ENCODE measurements around the gene LRCOL1. TPM values are rescaled to one million over a fixed set of nuclear protein-coding genes. Genes with fewer than 3 reads are reported as not detected.

The LRCOL1 gene
- total RNA-seq, 1 experiment from 2014 or later, result not detected

DNA sequence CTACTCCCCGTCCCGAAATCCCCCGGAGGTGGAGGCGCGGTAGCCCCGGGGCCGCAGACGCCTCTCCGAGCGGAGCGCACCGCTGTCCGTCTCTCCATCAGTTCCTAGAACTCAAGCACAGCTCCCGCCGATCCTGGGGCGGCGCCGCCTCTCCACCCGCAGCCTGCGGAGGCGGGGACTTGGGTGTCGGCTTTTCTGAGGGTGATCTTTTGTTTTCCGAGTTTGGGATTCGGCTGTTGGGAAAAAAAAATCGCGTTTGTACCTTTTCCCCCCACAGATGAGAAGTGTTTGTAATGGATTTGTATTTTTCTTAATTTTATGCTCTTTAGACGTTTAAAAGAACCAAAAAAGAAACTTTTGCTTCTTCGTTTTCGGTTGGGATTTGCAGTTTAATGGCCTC is 26.6 kb downstream of the LRCOL1 start:
- H3K4me1 ChIP-seq, result no peaks in the 10 kb centered on the region
- intact Hi-C loops (cut with micrococcal nuclease; ENCODE audit: unreplicated experiment), result no loop called here
- ChIA-PET POLR2A (no interaction called here), CTCF (no interaction called here)
- no peaks in the 10 kb centered on the region for H3K9me3 ChIP-seq
- BruUV-seq (replicated peaks), result TSS peak; percentile 50
- no peak overlapping the region for H3K27ac Mint-ChIP-seq (ENCODE audit: unreplicated experiment)
- peaks cover 30% of the 10 kb centered on the region for H3K36me3 Mint-ChIP-seq (ENCODE audit: insufficient read depth, unreplicated experiment)
- H3K27me3 Mint-ChIP-seq (ENCODE audit: insufficient read depth, unreplicated experiment), result no peaks in the 10 kb centered on the region
- no peaks in the 10 kb centered on the region for H3K4me1 Mint-ChIP-seq (ENCODE audit: low read depth, unreplicated experiment)
- no peak overlapping the region for H3K4me3 ChIP-seq (ENCODE audit: low read depth, low read length)
- H3K9me3 Mint-ChIP-seq (ENCODE audit: unreplicated experiment), result no peaks in the 10 kb centered on the region
- TF ChIP-seq, protein P1, sequence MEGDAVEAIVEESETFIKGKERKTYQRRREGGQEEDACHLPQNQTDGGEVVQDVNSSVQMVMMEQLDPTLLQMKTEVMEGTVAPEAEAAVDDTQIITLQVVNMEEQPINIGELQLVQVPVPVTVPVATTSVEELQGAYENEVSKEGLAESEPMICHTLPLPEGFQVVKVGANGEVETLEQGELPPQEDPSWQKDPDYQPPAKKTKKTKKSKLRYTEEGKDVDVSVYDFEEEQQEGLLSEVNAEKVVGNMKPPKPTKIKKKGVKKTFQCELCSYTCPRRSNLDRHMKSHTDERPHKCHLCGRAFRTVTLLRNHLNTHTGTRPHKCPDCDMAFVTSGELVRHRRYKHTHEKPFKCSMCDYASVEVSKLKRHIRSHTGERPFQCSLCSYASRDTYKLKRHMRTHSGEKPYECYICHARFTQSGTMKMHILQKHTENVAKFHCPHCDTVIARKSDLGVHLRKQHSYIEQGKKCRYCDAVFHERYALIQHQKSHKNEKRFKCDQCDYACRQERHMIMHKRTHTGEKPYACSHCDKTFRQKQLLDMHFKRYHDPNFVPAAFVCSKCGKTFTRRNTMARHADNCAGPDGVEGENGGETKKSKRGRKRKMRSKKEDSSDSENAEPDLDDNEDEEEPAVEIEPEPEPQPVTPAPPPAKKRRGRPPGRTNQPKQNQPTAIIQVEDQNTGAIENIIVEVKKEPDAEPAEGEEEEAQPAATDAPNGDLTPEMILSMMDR (IDR thresholded peaks at IDR 0.05; ENCODE audit: insufficient read depth in 1 of 2, low read depth in 1 of 2, low read length in 1 of 2, severe bottlenecking in 1 of 2, unreplicated experiment in 1 of 2), result no peak
- H3K36me3 ChIP-seq (ENCODE audit: control insufficient read depth, insufficient read depth, low read length), result no peaks in the 10 kb centered on the region; the same call in 1 of the 2 replicates
- no peaks in the 10 kb centered on the region; the same call in 1 of the 2 replicates for H3K27me3 ChIP-seq (replicated peaks; ENCODE audit: control insufficient read depth, insufficient read depth, low read length)
- H3K4me3 Mint-ChIP-seq (ENCODE audit: unreplicated experiment), result no peak overlapping the region
- no peak for DNase-seq

GRCh38 chr12:132583411-132583710 is 27.0 kb downstream of the LRCOL1 start:
- no peak overlapping the region for H3K4me3 ChIP-seq (ENCODE audit: low read depth, low read length)
- no peak for DNase-seq
- intact Hi-C loops (cut with micrococcal nuclease; ENCODE audit: unreplicated experiment), result no loop called here
- H3K9me3 ChIP-seq, result no peaks in the 10 kb centered on the region
- ChIA-PET POLR2A (no interaction called here), CTCF (no interaction called here)
- TF ChIP-seq, protein P1 (IDR thresholded peaks at IDR 0.05; ENCODE audit: insufficient read depth in 1 of 2, low read depth in 1 of 2, low read length in 1 of 2, severe bottlenecking in 1 of 2, unreplicated experiment in 1 of 2), result no peak
- no peaks in the 10 kb centered on the region; the same call in 1 of the 2 replicates for H3K27me3 ChIP-seq (replicated peaks; ENCODE audit: control insufficient read depth, insufficient read depth, low read length)
- H3K4me3 Mint-ChIP-seq (ENCODE audit: unreplicated experiment), result no peak overlapping the region
- H3K36me3 Mint-ChIP-seq (ENCODE audit: insufficient read depth, unreplicated experiment), result peaks cover 30% of the 10 kb centered on the region
- no peaks in the 10 kb centered on the region for H3K4me1 ChIP-seq
- no peaks in the 10 kb centered on the region for H3K9me3 Mint-ChIP-seq (ENCODE audit: unreplicated experiment)
- no TSS peak for BruUV-seq (replicated peaks)
- no peaks in the 10 kb centered on the region for H3K27me3 Mint-ChIP-seq (ENCODE audit: insufficient read depth, unreplicated experiment)
- no peak overlapping the region for H3K27ac Mint-ChIP-seq (ENCODE audit: unreplicated experiment)
- no peaks in the 10 kb centered on the region for H3K4me1 Mint-ChIP-seq (ENCODE audit: low read depth, unreplicated experiment)
- H3K36me3 ChIP-seq (ENCODE audit: control insufficient read depth, insufficient read depth, low read length), result no peaks in the 10 kb centered on the region; the same call in 1 of the 2 replicates

GRCh38 chr12:132582582-132583410 is 27.6 kb downstream of the LRCOL1 start:
- H3K27me3 ChIP-seq (replicated peaks; ENCODE audit: control insufficient read depth, insufficient read depth, low read length), result no peaks in the 10 kb centered on the region
- no peaks in the 10 kb centered on the region for H3K4me1 ChIP-seq
- H3K4me3 ChIP-seq (ENCODE audit: low read depth, low read length), result no peak overlapping the region
- intact Hi-C loops (cut with micrococcal nuclease; ENCODE audit: unreplicated experiment), result no loop called here
- H3K9me3 Mint-ChIP-seq (ENCODE audit: unreplicated experiment), result no peaks in the 10 kb centered on the region
- H3K36me3 ChIP-seq (ENCODE audit: control insufficient read depth, insufficient read depth, low read length), result no peaks in the 10 kb centered on the region; the same call in 1 of the 2 replicates
- BruUV-seq (replicated peaks), result no TSS peak
- TF ChIP-seq, protein P1 (IDR thresholded peaks at IDR 0.05; ENCODE audit: insufficient read depth in 1 of 2, low read depth in 1 of 2, low read length in 1 of 2, severe bottlenecking in 1 of 2, unreplicated experiment in 1 of 2), result no peak
- H3K9me3 ChIP-seq, result no peaks in the 10 kb centered on the region
- ChIA-PET POLR2A (no interaction called here), CTCF (no interaction called here)
- DNase-seq, result no peak
- H3K4me1 Mint-ChIP-seq (ENCODE audit: low read depth, unreplicated experiment), result no peaks in the 10 kb centered on the region
- peaks cover 30% of the 10 kb centered on the region for H3K36me3 Mint-ChIP-seq (ENCODE audit: insufficient read depth, unreplicated experiment)
- no peaks in the 10 kb centered on the region for H3K27me3 Mint-ChIP-seq (ENCODE audit: insufficient read depth, unreplicated experiment)
- H3K4me3 Mint-ChIP-seq (ENCODE audit: unreplicated experiment), result no peak overlapping the region
- no peak overlapping the region for H3K27ac Mint-ChIP-seq (ENCODE audit: unreplicated experiment)
